ENCODE data around the gene SIAH1.
"Not testable (repeated sequence)": the region's sequence is repeated elsewhere in the genome, so short reads cannot be mapped to it uniquely, and the experiment has no call there.

SIAH1 gene

GRCh38 chr16:48392407-48392806 lies 7.2 kb upstream of the SIAH1 start:
- DNase-seq, result no peak

- no peak for DNase-seq
Measured at GRCh38 chr16:48386559-48387312, 1.5 kb upstream of the SIAH1 start.

GRCh38 chr16:48384520-48385252 lies 527 bp downstream of the SIAH1 start:
- peak; percentile 63 for DNase-seq

- peak; percentile 40 for DNase-seq
Measured at GRCh38 chr16:48383877-48384519, 1.2 kb downstream of the SIAH1 start.

GRCh38 chr16:48383009-48383876 lies 2.0 kb downstream of the SIAH1 start:
- DNase-seq, result no peak

- no peak for DNase-seq
Measured at GRCh38 chr16:48382131-48382530, 3.1 kb downstream of the SIAH1 start.

GRCh38 chr16:48381201-48381600 lies 4.0 kb downstream of the SIAH1 start:
- DNase-seq, result no peak

GRCh38 chr16:48378836-48379235 lies 6.4 kb downstream of the SIAH1 start:
- no peak for DNase-seq

GRCh38 chr16:48378276-48378675 lies 6.9 kb downstream of the SIAH1 start:
- DNase-seq, result no peak

GRCh38 chr16:48377301-48377700 lies 7.9 kb downstream of the SIAH1 start:
- not testable (repeated sequence) for DNase-seq

- no peak for DNase-seq
Measured at GRCh38 chr16:48374255-48374654, 11.0 kb downstream of the SIAH1 start.

GRCh38 chr16:48373258-48374029 lies 11.8 kb downstream of the SIAH1 start:
- no peak for DNase-seq

- no peak for DNase-seq
Measured at GRCh38 chr16:48372744-48373143, 12.5 kb downstream of the SIAH1 start.

- DNase-seq, result no peak
Measured at GRCh38 chr16:48371393-48371780, 13.8 kb downstream of the SIAH1 start.

- DNase-seq, result not testable (repeated sequence)
Measured at GRCh38 chr16:48370668-48371392, 14.4 kb downstream of the SIAH1 start.

GRCh38 chr16:48370229-48370628 lies 15.0 kb downstream of the SIAH1 start:
- DNase-seq, result no peak

- no peak for DNase-seq
Measured at GRCh38 chr16:48369765-48370164, 15.4 kb downstream of the SIAH1 start.

GRCh38 chr16:48367441-48368049 lies 17.7 kb downstream of the SIAH1 start:
- DNase-seq, result no peak

- peak; percentile 83 for DNase-seq
Measured at GRCh38 chr16:48366165-48367093, 18.8 kb downstream of the SIAH1 start.

Measured in RPMI8226 (cell line).